Endothelial cell (in vitro differentiated cells): ENCODE data around the gene BMP7. TPM values are rescaled to one million over a fixed set of nuclear protein-coding genes. Genes with fewer than 3 reads are reported as not detected.

ENCODE experiments used
- DNase-seq: peaks from one replicate; pipeline ENCODE4 v3.0.0; 2021; ENCODE audit warnings: low spot score
- H3K27ac Mint-ChIP-seq: one replicate; pipeline ENCODE4 v1.8.0; 2021; ENCODE audit warnings: mixed read lengths, inconsistent platforms; ENCODE audit not compliant: unreplicated experiment
- H3K27me3 Mint-ChIP-seq: one replicate; pipeline ENCODE4 v1.8.0; 2021; ENCODE audit warnings: mild to moderate bottlenecking, moderate library complexity, mixed read lengths, inconsistent platforms; ENCODE audit not compliant: unreplicated experiment
- H3K36me3 Mint-ChIP-seq: one replicate; pipeline ENCODE4 v1.8.0; 2021; ENCODE audit warnings: mild to moderate bottlenecking, low read depth, mixed read lengths, inconsistent platforms; ENCODE audit not compliant: unreplicated experiment
- H3K4me1 Mint-ChIP-seq: one replicate; pipeline ENCODE4 v1.8.0; 2021; ENCODE audit warnings: mild to moderate bottlenecking, mixed read lengths, inconsistent platforms; ENCODE audit not compliant: unreplicated experiment
- H3K4me3 Mint-ChIP-seq: one replicate; pipeline ENCODE4 v1.8.0; 2021; ENCODE audit warnings: mild to moderate bottlenecking, mixed read lengths, inconsistent platforms; ENCODE audit not compliant: unreplicated experiment
- H3K9me3 Mint-ChIP-seq: one replicate; pipeline ENCODE4 v1.8.0; 2021; ENCODE audit warnings: mixed read lengths, inconsistent platforms; ENCODE audit not compliant: unreplicated experiment
- CTCF ChIP-seq: fragments of 200-600 bp; sonication (generic); IDR thresholded peaks from one replicate; pipeline ENCODE4 v1.5.0; 2021; ENCODE audit warnings: antibody characterized with exemption; ENCODE audit not compliant: unreplicated experiment
- total RNA-seq: library from RNA; stranded (reverse); fragmentation: NEBNext Ultra II Directional; extraction: Animal tissue kit (Norgen Biotek cat#: 25700); gene quantifications from one replicate; pipeline ENCODE4 v1.2.1, GENCODE V29; 2021; ENCODE audit not compliant: unreplicated experiment

Gene BMP7
- total RNA-seq, 1 donor from 2014 or later = 0.38 TPM

DNA sequence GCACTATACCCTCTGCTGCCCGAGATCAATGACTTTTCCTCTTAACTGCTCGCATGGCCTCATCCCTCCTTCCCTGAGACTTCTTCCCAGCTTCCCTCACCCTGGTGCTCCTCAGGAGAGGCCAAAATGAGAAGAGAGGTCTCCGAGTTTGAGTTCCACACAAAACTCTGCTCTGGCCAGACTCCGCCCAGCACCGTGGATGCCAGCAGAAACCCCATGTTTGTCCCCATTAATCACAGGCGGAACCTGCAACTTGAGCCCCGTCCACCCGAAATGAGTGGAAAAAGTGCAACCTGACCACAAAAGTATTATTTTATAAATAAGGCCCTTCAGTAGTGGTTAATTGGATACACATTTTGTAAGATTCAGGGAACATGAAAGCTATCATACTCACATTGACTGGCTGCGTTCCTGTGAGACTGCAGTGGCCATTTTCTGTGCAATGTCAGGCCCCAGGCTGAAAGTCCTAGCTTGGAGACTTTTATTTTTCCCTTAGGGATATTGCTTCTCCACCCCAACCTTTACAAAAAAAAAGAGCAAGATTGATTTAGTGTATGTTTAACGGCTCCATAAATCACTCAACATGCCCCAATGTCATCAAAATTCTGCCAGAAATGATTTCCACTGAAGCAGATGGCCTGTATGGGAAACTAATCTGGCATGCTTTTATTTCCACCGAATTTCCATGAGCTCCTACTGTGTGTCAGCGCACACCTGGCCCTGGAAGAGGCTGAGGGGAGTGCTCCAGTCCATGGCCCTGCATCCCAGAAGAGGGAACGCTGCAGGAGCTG is 134.6 kb downstream of the BMP7 start:
- H3K27ac Mint-ChIP-seq = no peak overlapping the region
- H3K36me3 Mint-ChIP-seq = no peaks in the 10 kb centered on the region
- no peak for DNase-seq
- H3K4me3 Mint-ChIP-seq = no peak overlapping the region
- H3K27me3 Mint-ChIP-seq = peaks cover 4% of the 10 kb centered on the region
- no peak for TF ChIP-seq CTCF
- no peaks in the 10 kb centered on the region for H3K4me1 Mint-ChIP-seq
- no peaks in the 10 kb centered on the region for H3K9me3 Mint-ChIP-seq

- H3K27me3 Mint-ChIP-seq = peaks cover 4% of the 10 kb centered on the region
- H3K4me3 Mint-ChIP-seq = no peak overlapping the region
- no peak for DNase-seq
These were observed 135.4 kb downstream of the BMP7 start for GRCh38 chr20:57131077-57131476.

GRCh38 chr20:57130160-57130772 is 136.2 kb downstream of the BMP7 start:
- H3K36me3 Mint-ChIP-seq = no peaks in the 10 kb centered on the region
- H3K9me3 Mint-ChIP-seq = no peaks in the 10 kb centered on the region
- no peak for DNase-seq
- TF ChIP-seq CTCF = no peak
- no peak overlapping the region for H3K4me3 Mint-ChIP-seq
- peaks cover 4% of the 10 kb centered on the region for H3K27me3 Mint-ChIP-seq
- no peak overlapping the region for H3K27ac Mint-ChIP-seq
- no peaks in the 10 kb centered on the region for H3K4me1 Mint-ChIP-seq

More at GRCh38 chr20:57131077-57131476, 135.4 kb downstream of the BMP7 start:
- H3K9me3 Mint-ChIP-seq = no peaks in the 10 kb centered on the region
- H3K36me3 Mint-ChIP-seq = no peaks in the 10 kb centered on the region
- TF ChIP-seq CTCF = no peak
- H3K27ac Mint-ChIP-seq = no peak overlapping the region
- H3K4me1 Mint-ChIP-seq = no peaks in the 10 kb centered on the region

GRCh38 chr20:57129303-57129702 is 137.1 kb downstream of the BMP7 start:
- TF ChIP-seq CTCF = no peak
- H3K4me3 Mint-ChIP-seq = no peak overlapping the region
- no peaks in the 10 kb centered on the region for H3K36me3 Mint-ChIP-seq
- H3K4me1 Mint-ChIP-seq = no peaks in the 10 kb centered on the region
- H3K27me3 Mint-ChIP-seq = peaks cover 4% of the 10 kb centered on the region
- no peak overlapping the region for H3K27ac Mint-ChIP-seq
- H3K9me3 Mint-ChIP-seq = no peaks in the 10 kb centered on the region
- DNase-seq = no peak
